IMR-90 (cell line): ENCODE data around the gene RHOB.

Experiments
- BHLHE40 ChIP-seq: fragments of 150-350 bp; IDR thresholded peaks from 2 replicates; pipeline ENCODE4 v1.6.1; 2016; ENCODE audit warnings: mild to moderate bottlenecking, low read depth, low read length
- CEBPB ChIP-seq: IDR thresholded peaks from 2 replicates; pipeline ENCODE4 v1.6.1; 2012; ENCODE audit warnings: low read depth, low read length, improper control_type of control experiment
- CHD1 ChIP-seq: IDR thresholded peaks from 2 replicates; pipeline ENCODE4 v1.6.1; 2012; ENCODE audit warnings: low read depth, low read length, improper control_type of control experiment
- FOS ChIP-seq: fragments of 150-350 bp; IDR thresholded peaks from 2 replicates; pipeline ENCODE4 v1.6.1; 2016; ENCODE audit warnings: low read depth, low read length
- MAFK ChIP-seq: IDR thresholded peaks from 2 replicates; pipeline ENCODE4 v1.6.1; 2012; ENCODE audit warnings: low read depth, low read length, improper control_type of control experiment
- MAZ ChIP-seq: IDR thresholded peaks from 2 replicates; pipeline ENCODE4 v1.6.1; 2012; ENCODE audit warnings: low read depth, mild to moderate bottlenecking, low read length, improper control_type of control experiment, moderate library complexity, borderline replicate concordance
- NFE2L2 ChIP-seq: fragments of 150-350 bp; IDR thresholded peaks from 2 replicates; pipeline ENCODE4 v1.6.1; 2016; ENCODE audit warnings: low read depth, mild to moderate bottlenecking, low read length
- POLR2A ChIP-seq: IDR thresholded peaks from 2 replicates; pipeline ENCODE4 v1.6.1; 2012; ENCODE audit warnings: mild to moderate bottlenecking, low read depth, low read length
- RAD21 ChIP-seq: IDR thresholded peaks from 2 replicates; pipeline ENCODE4 v1.6.1; 2012; ENCODE audit warnings: low read length, improper control_type of control experiment
- RFX5 ChIP-seq: IDR thresholded peaks from 2 replicates; pipeline ENCODE4 v1.8.0; 2012; ENCODE audit warnings: low read depth, mild to moderate bottlenecking, low read length, moderate library complexity
- SMC3 ChIP-seq: fragments of 150-350 bp; IDR thresholded peaks from 2 replicates; pipeline ENCODE4 v1.6.1; 2016; ENCODE audit warnings: low read depth, mild to moderate bottlenecking, antibody characterized with exemption, low read length, moderate library complexity
- USF2 ChIP-seq: fragments of 150-350 bp; IDR thresholded peaks from 2 replicates; pipeline ENCODE4 v1.6.1; 2017; ENCODE audit warnings: mild to moderate bottlenecking, antibody characterized with exemption, low read length, low read depth
- TF ChIP-seq, protein P1 (sequence below): conservative IDR thresholded peaks from 2 replicates; pipeline ENCODE4 v1.5.1; 2012; ENCODE audit warnings: mild to moderate bottlenecking, low read depth, low read length, improper control_type of control experiment

DNA sequence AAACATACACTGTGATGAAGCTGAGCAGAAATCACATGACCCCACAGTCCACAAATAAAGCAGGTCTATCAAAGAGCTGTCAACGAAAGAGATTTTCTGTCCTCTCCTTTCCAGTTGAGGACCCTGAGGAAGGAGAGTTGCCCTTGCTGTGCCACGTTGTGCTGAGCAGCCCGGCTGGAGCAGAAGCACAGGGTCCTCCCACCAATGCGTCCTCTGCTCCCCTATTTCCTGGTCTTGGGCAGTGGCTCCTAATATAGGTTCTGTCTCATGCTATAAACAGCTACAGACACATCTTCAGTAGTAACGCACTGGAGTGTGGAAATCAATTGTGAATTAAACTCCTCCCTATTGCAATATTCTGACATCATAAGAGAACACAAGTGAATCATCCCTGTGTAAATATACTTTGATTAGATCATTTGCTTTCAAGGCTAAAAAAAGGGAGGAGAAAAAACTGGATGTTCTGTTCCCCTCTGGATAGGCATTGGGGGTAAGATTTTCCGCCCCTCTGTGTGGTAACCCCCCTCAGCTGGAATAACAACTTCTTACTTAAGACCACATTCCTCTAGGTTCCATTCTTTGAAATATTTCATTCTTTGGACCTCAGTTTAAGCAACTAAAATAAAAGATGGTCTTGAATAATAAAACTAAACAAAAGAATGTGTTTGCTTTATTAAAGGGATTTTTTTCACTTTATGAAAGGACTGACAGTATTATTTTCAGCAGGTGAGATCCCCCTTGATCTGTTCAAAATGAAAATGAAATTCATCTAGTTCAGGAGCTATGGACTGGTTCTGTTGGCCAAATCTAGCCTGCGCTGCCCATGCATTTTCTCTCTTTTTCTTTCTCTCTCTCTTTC is 8.3 kb upstream of the RHOB start:
- TF ChIP-seq SMC3 (no peak), POLR2A (no peak; the same call in 1 of the 2 replicates), RFX5 (no peak), CEBPB (peak; percentile 97), USF2 (no peak; the same call in 1 of the 2 replicates), RAD21 (0 out of 2 replicates have a peak, but pooled peaks have one; percentile 10), MAZ (no peak), CHD1 (no peak), FOS (peak; percentile 91), MAFK (no peak), NFE2L2 (no peak), BHLHE40 (0 out of 2 replicates have a peak, but pooled peaks have one; percentile 26)
- TF ChIP-seq, protein P1, sequence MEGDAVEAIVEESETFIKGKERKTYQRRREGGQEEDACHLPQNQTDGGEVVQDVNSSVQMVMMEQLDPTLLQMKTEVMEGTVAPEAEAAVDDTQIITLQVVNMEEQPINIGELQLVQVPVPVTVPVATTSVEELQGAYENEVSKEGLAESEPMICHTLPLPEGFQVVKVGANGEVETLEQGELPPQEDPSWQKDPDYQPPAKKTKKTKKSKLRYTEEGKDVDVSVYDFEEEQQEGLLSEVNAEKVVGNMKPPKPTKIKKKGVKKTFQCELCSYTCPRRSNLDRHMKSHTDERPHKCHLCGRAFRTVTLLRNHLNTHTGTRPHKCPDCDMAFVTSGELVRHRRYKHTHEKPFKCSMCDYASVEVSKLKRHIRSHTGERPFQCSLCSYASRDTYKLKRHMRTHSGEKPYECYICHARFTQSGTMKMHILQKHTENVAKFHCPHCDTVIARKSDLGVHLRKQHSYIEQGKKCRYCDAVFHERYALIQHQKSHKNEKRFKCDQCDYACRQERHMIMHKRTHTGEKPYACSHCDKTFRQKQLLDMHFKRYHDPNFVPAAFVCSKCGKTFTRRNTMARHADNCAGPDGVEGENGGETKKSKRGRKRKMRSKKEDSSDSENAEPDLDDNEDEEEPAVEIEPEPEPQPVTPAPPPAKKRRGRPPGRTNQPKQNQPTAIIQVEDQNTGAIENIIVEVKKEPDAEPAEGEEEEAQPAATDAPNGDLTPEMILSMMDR = no peak
